ENCODE measurements around the gene CELA3B. TPM values are rescaled to one million over a fixed set of nuclear protein-coding genes. Genes with fewer than 3 reads are reported as not detected.
"Not testable (repeated sequence)": the region's sequence is repeated elsewhere in the genome, so short reads cannot be mapped to it uniquely, and the experiment has no call there.

Gene CELA3B
- polyA plus RNA-seq, 1 donor (not counting 4 experiments of a cell fraction or from before 2014, with no cell fraction given): not detected

DNA sequence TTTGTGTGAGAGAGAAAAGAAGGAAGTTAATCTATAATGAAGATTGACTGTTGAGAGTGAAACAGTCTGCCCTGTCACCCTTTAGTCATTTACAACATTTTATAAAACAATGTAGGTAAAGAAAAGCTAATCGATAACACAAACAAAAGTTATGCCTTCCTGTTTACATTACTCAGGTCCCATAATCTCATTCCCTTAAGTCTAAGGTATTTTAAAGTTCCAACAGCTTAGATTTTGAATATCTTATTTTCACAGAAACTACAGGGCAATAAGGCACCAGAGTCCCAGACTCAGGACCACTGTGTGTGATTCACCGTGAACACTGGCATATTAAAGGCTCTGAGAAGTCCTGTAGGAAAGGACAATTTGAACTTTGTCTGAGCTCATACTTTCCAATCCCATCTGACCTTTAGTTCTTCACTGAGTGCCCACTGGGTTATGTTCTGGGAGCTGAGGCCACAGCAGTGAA, 3.8 kb upstream of the CELA3B start:
- DNase-seq (ENCODE audit: low read depth, low spot score); H3K27ac ChIP-seq (ENCODE audit: control insufficient read depth, insufficient read depth, low read length); H3K9ac ChIP-seq (ENCODE audit: control insufficient read depth, extremely low read depth, insufficient read depth, low read length); H3K79me2 ChIP-seq (ENCODE audit: control insufficient read depth, insufficient read depth, low read length); H3K4me1 ChIP-seq (ENCODE audit: control insufficient read depth, extremely low read depth, insufficient read depth, low read length); H3K9me1 ChIP-seq (ENCODE audit: control insufficient read depth, extremely low read depth, insufficient read depth, low read length); H3K4me2 ChIP-seq (ENCODE audit: control insufficient read depth, extremely low read depth, insufficient read depth, low read depth, low read length); FAIRE-seq; H2AFZ ChIP-seq (ENCODE audit: control insufficient read depth, low read length); H3K36me3 ChIP-seq (ENCODE audit: control insufficient read depth in 2 of 2, extremely low read depth in 1 of 2, insufficient read depth in 2 of 2, low read length in 2 of 2); H3K9me3 ChIP-seq (ENCODE audit: control insufficient read depth, low read depth, low read length); H3K4me3 ChIP-seq (ENCODE audit: control insufficient read depth in 2 of 3, extremely low read depth in 1 of 3, insufficient read depth in 2 of 3, low read depth in 1 of 3, low read length in 3 of 3); dilution Hi-C loops (cut with MboI; ENCODE audit: extremely low pct_ligation_motif_present, low sequenced_read_pairs); H3K27me3 ChIP-seq (ENCODE audit: control insufficient read depth, extremely low read depth, insufficient read depth, low read length); H4K20me1 ChIP-seq (ENCODE audit: control insufficient read depth, extremely low read depth, insufficient read depth, low read length): not testable (repeated sequence)

- H3K79me2 ChIP-seq (ENCODE audit: control insufficient read depth, insufficient read depth, low read length); dilution Hi-C loops (cut with MboI; ENCODE audit: extremely low pct_ligation_motif_present, low sequenced_read_pairs); H3K9me3 ChIP-seq (ENCODE audit: control insufficient read depth, low read depth, low read length); H3K27me3 ChIP-seq (ENCODE audit: control insufficient read depth, extremely low read depth, insufficient read depth, low read length); H3K4me1 ChIP-seq (ENCODE audit: control insufficient read depth, extremely low read depth, insufficient read depth, low read length); H3K4me3 ChIP-seq (ENCODE audit: control insufficient read depth in 2 of 3, extremely low read depth in 1 of 3, insufficient read depth in 2 of 3, low read depth in 1 of 3, low read length in 3 of 3); H4K20me1 ChIP-seq (ENCODE audit: control insufficient read depth, extremely low read depth, insufficient read depth, low read length); H3K36me3 ChIP-seq (ENCODE audit: control insufficient read depth in 2 of 2, extremely low read depth in 1 of 2, insufficient read depth in 2 of 2, low read length in 2 of 2); FAIRE-seq; DNase-seq (ENCODE audit: low read depth, low spot score); H3K9ac ChIP-seq (ENCODE audit: control insufficient read depth, extremely low read depth, insufficient read depth, low read length); H2AFZ ChIP-seq (ENCODE audit: control insufficient read depth, low read length); H3K9me1 ChIP-seq (ENCODE audit: control insufficient read depth, extremely low read depth, insufficient read depth, low read length); H3K27ac ChIP-seq (ENCODE audit: control insufficient read depth, insufficient read depth, low read length); H3K4me2 ChIP-seq (ENCODE audit: control insufficient read depth, extremely low read depth, insufficient read depth, low read depth, low read length): not testable (repeated sequence)
Observed at GRCh38 chr1:21973948-21974347, 2.9 kb upstream of the CELA3B start.

DNA sequence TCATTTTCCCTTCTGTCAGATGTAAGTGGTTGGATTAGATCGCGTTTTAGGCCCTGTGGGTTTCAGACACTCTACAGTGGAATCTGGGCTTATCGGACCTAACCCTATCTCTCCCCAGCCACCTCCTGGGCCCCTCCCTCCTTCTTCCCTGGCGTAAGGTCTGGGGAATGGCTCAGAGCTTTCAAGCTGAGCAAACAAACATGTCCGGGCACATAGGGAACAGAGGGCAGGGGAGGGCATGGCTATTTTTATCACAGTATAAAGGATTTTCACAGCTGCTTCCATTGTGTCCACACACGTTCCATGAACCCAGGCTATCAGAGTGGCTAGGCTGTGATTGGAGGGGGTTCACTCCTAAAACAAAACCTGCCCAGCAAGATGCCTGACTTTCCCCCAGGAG, 2.1 kb upstream of the CELA3B start:
- H3K4me2 ChIP-seq (ENCODE audit: control insufficient read depth, extremely low read depth, insufficient read depth, low read depth, low read length); H3K27me3 ChIP-seq (ENCODE audit: control insufficient read depth, extremely low read depth, insufficient read depth, low read length); H3K9me3 ChIP-seq (ENCODE audit: control insufficient read depth, low read depth, low read length); H3K4me1 ChIP-seq (ENCODE audit: control insufficient read depth, extremely low read depth, insufficient read depth, low read length); H3K27ac ChIP-seq (ENCODE audit: control insufficient read depth, insufficient read depth, low read length); dilution Hi-C loops (cut with MboI; ENCODE audit: extremely low pct_ligation_motif_present, low sequenced_read_pairs); H3K4me3 ChIP-seq (ENCODE audit: control insufficient read depth in 2 of 3, extremely low read depth in 1 of 3, insufficient read depth in 2 of 3, low read depth in 1 of 3, low read length in 3 of 3); H3K79me2 ChIP-seq (ENCODE audit: control insufficient read depth, insufficient read depth, low read length); H2AFZ ChIP-seq (ENCODE audit: control insufficient read depth, low read length); H3K9me1 ChIP-seq (ENCODE audit: control insufficient read depth, extremely low read depth, insufficient read depth, low read length); H3K9ac ChIP-seq (ENCODE audit: control insufficient read depth, extremely low read depth, insufficient read depth, low read length); H4K20me1 ChIP-seq (ENCODE audit: control insufficient read depth, extremely low read depth, insufficient read depth, low read length); H3K36me3 ChIP-seq (ENCODE audit: control insufficient read depth in 2 of 2, extremely low read depth in 1 of 2, insufficient read depth in 2 of 2, low read length in 2 of 2): not testable (repeated sequence)
- DNase-seq (ENCODE audit: low read depth, low spot score): peak; percentile 42
- FAIRE-seq: peak; percentile 81

GRCh38 chr1:21975296-21975695, 1.5 kb upstream of the CELA3B start:
- dilution Hi-C loops (cut with MboI; ENCODE audit: extremely low pct_ligation_motif_present, low sequenced_read_pairs); FAIRE-seq; DNase-seq (ENCODE audit: low read depth, low spot score): not testable (repeated sequence)

DNA sequence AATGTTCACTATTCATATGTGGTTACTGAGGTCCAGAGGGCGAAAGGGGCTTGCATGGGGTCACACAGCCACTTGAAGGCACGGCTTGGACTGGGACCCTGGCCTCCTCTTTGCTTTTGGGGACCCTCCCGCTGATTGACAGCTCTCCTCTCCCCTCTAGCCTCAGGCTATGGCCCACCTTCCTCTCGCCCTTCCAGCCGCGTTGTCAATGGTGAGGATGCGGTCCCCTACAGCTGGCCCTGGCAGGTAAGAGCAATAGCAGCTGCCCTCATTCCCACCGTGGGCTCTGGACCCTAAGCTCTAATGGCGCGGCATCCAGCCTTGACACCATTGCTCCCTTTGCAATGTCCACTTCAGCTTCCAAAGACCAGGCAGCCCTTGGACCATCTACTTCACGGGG, 1.4 kb downstream of the CELA3B start:
- H3K4me1 ChIP-seq (ENCODE audit: control insufficient read depth, extremely low read depth, insufficient read depth, low read length); H2AFZ ChIP-seq (ENCODE audit: control insufficient read depth, low read length); H4K20me1 ChIP-seq (ENCODE audit: control insufficient read depth, extremely low read depth, insufficient read depth, low read length); FAIRE-seq; H3K9ac ChIP-seq (ENCODE audit: control insufficient read depth, extremely low read depth, insufficient read depth, low read length); H3K9me1 ChIP-seq (ENCODE audit: control insufficient read depth, extremely low read depth, insufficient read depth, low read length); H3K27ac ChIP-seq (ENCODE audit: control insufficient read depth, insufficient read depth, low read length); H3K4me3 ChIP-seq (ENCODE audit: control insufficient read depth in 2 of 3, extremely low read depth in 1 of 3, insufficient read depth in 2 of 3, low read depth in 1 of 3, low read length in 3 of 3); H3K4me2 ChIP-seq (ENCODE audit: control insufficient read depth, extremely low read depth, insufficient read depth, low read depth, low read length); dilution Hi-C loops (cut with MboI; ENCODE audit: extremely low pct_ligation_motif_present, low sequenced_read_pairs); H3K79me2 ChIP-seq (ENCODE audit: control insufficient read depth, insufficient read depth, low read length); DNase-seq (ENCODE audit: low read depth, low spot score); H3K9me3 ChIP-seq (ENCODE audit: control insufficient read depth, low read depth, low read length); H3K27me3 ChIP-seq (ENCODE audit: control insufficient read depth, extremely low read depth, insufficient read depth, low read length); H3K36me3 ChIP-seq (ENCODE audit: control insufficient read depth in 2 of 2, extremely low read depth in 1 of 2, insufficient read depth in 2 of 2, low read length in 2 of 2): not testable (repeated sequence)

More at GRCh38 chr1:21975296-21975695, 1.5 kb upstream of the CELA3B start:
- H3K36me3 ChIP-seq (ENCODE audit: control insufficient read depth in 2 of 2, extremely low read depth in 1 of 2, insufficient read depth in 2 of 2, low read length in 2 of 2); H3K4me2 ChIP-seq (ENCODE audit: control insufficient read depth, extremely low read depth, insufficient read depth, low read depth, low read length); H3K9ac ChIP-seq (ENCODE audit: control insufficient read depth, extremely low read depth, insufficient read depth, low read length); H2AFZ ChIP-seq (ENCODE audit: control insufficient read depth, low read length); H3K27me3 ChIP-seq (ENCODE audit: control insufficient read depth, extremely low read depth, insufficient read depth, low read length); H3K27ac ChIP-seq (ENCODE audit: control insufficient read depth, insufficient read depth, low read length); H3K9me1 ChIP-seq (ENCODE audit: control insufficient read depth, extremely low read depth, insufficient read depth, low read length); H3K79me2 ChIP-seq (ENCODE audit: control insufficient read depth, insufficient read depth, low read length); H3K9me3 ChIP-seq (ENCODE audit: control insufficient read depth, low read depth, low read length); H4K20me1 ChIP-seq (ENCODE audit: control insufficient read depth, extremely low read depth, insufficient read depth, low read length); H3K4me1 ChIP-seq (ENCODE audit: control insufficient read depth, extremely low read depth, insufficient read depth, low read length); H3K4me3 ChIP-seq (ENCODE audit: control insufficient read depth in 2 of 3, extremely low read depth in 1 of 3, insufficient read depth in 2 of 3, low read depth in 1 of 3, low read length in 3 of 3): not testable (repeated sequence)
